Right lobe of liver (tissue), 4 donors: ENCODE measurements around the gene ZNF585A.
"Not testable (repeated sequence)": the region's sequence is repeated elsewhere in the genome, so short reads cannot be mapped to it uniquely, and the experiment has no call there.

Experiments
- CTCF ChIP-seq, 4 donors: fragments of 200-600 bp in 3 of 4; fragments of 450-650 bp in 1 of 4; IDR thresholded peaks; one replicate each; pipeline versions ENCODE4 v1.5.1 to v1.8.0; 2016 to 2022; ENCODE audit warnings: antibody characterized with exemption in 4 of 4, mild to moderate bottlenecking in 2 of 4
- POLR2A ChIP-seq: fragments of 450-650 bp; IDR thresholded peaks from one replicate; pipeline ENCODE4 v1.6.1; 2017; ENCODE audit warnings: antibody characterized with exemption, mild to moderate bottlenecking
- donor health status: DM: no; HTN: no; CAD: no.
- donor health status: DM: no; HTN: no; CAD: no.
- donor health status: DM: no; HTN: yes; CAD: no.

- TF ChIP-seq CTCF (IDR thresholded peaks at IDR 0.05): peak in 2 of 4 donors; percentile 11 to 14
- not testable (repeated sequence) for TF ChIP-seq POLR2A
These were observed 60.7 kb downstream of the ZNF585A start for GRCh38 chr19:37111753-37112152.
